Kidney (tissue), 14 donors: Measurements from ENCODE around the gene E2F2. TPM values are rescaled to one million over a fixed set of nuclear protein-coding genes. Genes with fewer than 3 reads are reported as not detected.
A peak's percentile ranks its signal among the peaks of the same experiment; 100 is the strongest.

Experiments used
- DNase-seq, 5 donors: peaks; one replicate each; pipeline ENCODE4 v3.0.0-alpha.2; 2013 to 2020
- FAIRE-seq: peaks from 2 replicates; lab custom pipeline; 2012; peaks lifted over from hg19 to GRCh38; lab: Jason Lieb, UNC
- H3K27ac ChIP-seq, 2 donors: one replicate each; pipeline ENCODE4 v1.7.0; 2013; ENCODE audit warnings: low read depth in 2 of 2, low read length in 2 of 2, inconsistent platforms in 1 of 2
- H3K27me3 ChIP-seq: one replicate; pipeline ENCODE4 v1.7.1; 2013; ENCODE audit warnings: low read length, inconsistent platforms; ENCODE audit not compliant: control insufficient read depth, insufficient read depth
- H3K36me3 ChIP-seq, 3 donors: one replicate each; pipeline versions ENCODE4 v1.7.0 to v1.7.1; 2013; ENCODE audit warnings: low read length in 3 of 3, control low read depth in 1 of 3, inconsistent platforms in 1 of 3; ENCODE audit not compliant: insufficient read depth in 3 of 3, control insufficient read depth in 2 of 3
- H3K4me1 ChIP-seq, 3 donors: one replicate each; pipeline versions ENCODE4 v1.7.0 to v1.7.1; 2013; ENCODE audit warnings: low read length in 3 of 3, inconsistent platforms in 1 of 3, low read depth in 1 of 3; ENCODE audit not compliant: control insufficient read depth in 2 of 3, insufficient read depth in 2 of 3
- H3K4me3 ChIP-seq, 3 donors: one replicate each; pipeline versions ENCODE4 v1.7.0 to v1.8.1; 2013; ENCODE audit warnings: low read length in 3 of 3, control low read depth in 1 of 3, inconsistent platforms in 1 of 3
- H3K9ac ChIP-seq, 3 donors: one replicate each; pipeline versions ENCODE4 v1.7.0 to v1.7.1; 2013; ENCODE audit warnings: low read length in 3 of 3, control low read depth in 1 of 3, inconsistent platforms in 1 of 3
- H3K9me3 ChIP-seq, 3 donors: one replicate each; pipeline versions ENCODE4 v1.7.0 to v1.7.1; 2013; ENCODE audit warnings: low read length in 3 of 3, control low read depth in 1 of 3, inconsistent platforms in 1 of 3; ENCODE audit not compliant: control insufficient read depth in 2 of 3, insufficient read depth in 1 of 3
- intact Hi-C: fragments of 100-400 bp; cut with DNase I; formaldehyde crosslinking; loops from one replicate; pipeline ENCODE4 v1.11.1; 2022
- polyA plus RNA-seq: library from polyadenylated mRNA; stranded (reverse); fragments of 350-450 nt; fragmentation: Illumina TruSeq; extraction: RNeasy Lipid Tissue Mini Kit (QIAGEN cat#74804); gene quantifications from one replicate; pipeline ENCODE4 v1.2.3, GENCODE V29; 2014; ENCODE audit warnings: low read depth, low replicate concordance; ENCODE audit not compliant: insufficient read depth
- total RNA-seq: library from RNA; stranded (reverse); fragmentation: NEBNext Ultra II Directional; extraction: Animal tissue kit (Norgen Biotek cat#: 25700); gene quantifications from one replicate; pipeline ENCODE4 v1.2.1, GENCODE V29; 2021
- TF ChIP-seq, protein P1 (sequence below): IDR thresholded peaks from 3 replicates; pipeline ENCODE4 v1.5.1; 2012; ENCODE audit warnings: mild to moderate bottlenecking, moderate library complexity, borderline replicate concordance; ENCODE audit not compliant: insufficient read depth; ENCODE audit errors: extremely low read depth
- donor health status: control.
- donor health status: control.
- donor health status: control.
- donor health status: control.
- donor health status: control.
- donor health status: DM: yes; HTN: yes; CAD: no.
- donor health status: Normal renal cell carcinoma (clear cell type).

E2F2 gene
- total and polyA plus RNA-seq, 2 donors from 2014 or later = 0.50 TPM; not detected in 1

DNA sequence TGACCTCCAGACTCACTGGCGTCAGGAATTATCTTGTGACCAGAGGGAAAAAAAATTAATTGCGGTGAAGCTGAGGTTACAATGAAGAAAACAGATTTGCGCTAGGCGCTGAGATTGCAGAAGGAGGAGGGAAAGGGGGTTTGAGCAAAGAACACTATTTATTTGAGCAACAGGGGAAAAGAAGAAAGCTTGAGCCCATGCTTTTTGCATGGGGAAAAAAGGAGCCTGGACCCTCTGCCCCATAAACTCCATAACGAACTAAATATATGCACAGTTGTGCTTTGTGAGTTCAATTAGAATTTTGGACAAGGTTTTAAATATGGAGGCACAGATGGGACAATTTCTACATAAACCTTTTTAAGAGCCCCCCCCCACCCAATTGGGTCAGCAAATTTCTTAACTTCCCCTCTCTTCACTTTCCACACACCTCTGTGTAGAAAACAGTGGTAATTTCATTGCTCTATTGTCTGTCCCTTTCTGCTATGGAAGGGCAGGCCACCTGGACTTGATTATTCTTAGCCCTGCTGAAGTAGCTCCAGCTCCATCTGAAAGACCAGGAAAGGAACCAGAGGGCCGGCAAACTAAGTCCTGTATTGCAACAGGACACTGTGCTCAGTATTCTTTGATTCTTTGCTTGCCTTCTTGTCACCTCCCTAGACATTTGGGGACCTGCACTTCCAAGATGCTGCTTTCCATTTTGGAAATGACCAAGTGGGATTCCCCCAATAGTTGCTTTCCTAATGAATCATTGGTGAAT is 29.1 kb upstream of the E2F2 start:
- peak overlapping the region; percentile 91 to 95 for H3K27ac ChIP-seq
- H3K9ac ChIP-seq = peak overlapping the region; percentile 4 to 74 (median 30)
- intact Hi-C loops = no loop called here
- H3K9me3 ChIP-seq = no peaks in the 10 kb centered on the region
- peak overlapping the region; percentile 11 to 82 (median 74) for H3K4me3 ChIP-seq
- H3K27me3 ChIP-seq = no peaks in the 10 kb centered on the region
- TF ChIP-seq, protein P1, sequence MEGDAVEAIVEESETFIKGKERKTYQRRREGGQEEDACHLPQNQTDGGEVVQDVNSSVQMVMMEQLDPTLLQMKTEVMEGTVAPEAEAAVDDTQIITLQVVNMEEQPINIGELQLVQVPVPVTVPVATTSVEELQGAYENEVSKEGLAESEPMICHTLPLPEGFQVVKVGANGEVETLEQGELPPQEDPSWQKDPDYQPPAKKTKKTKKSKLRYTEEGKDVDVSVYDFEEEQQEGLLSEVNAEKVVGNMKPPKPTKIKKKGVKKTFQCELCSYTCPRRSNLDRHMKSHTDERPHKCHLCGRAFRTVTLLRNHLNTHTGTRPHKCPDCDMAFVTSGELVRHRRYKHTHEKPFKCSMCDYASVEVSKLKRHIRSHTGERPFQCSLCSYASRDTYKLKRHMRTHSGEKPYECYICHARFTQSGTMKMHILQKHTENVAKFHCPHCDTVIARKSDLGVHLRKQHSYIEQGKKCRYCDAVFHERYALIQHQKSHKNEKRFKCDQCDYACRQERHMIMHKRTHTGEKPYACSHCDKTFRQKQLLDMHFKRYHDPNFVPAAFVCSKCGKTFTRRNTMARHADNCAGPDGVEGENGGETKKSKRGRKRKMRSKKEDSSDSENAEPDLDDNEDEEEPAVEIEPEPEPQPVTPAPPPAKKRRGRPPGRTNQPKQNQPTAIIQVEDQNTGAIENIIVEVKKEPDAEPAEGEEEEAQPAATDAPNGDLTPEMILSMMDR = no peak
- peaks cover 15 to 30% (median 26%) of the 10 kb centered on the region in 3 donors for H3K4me1 ChIP-seq
- FAIRE-seq = no peak
- peaks cover 0 to 8% (median 8%) of the 10 kb centered on the region in 3 donors for H3K36me3 ChIP-seq
- peak in 1 of 5 donors; percentile 44 for DNase-seq

- DNase-seq (peak; percentile 98 to 99 (median 98)), FAIRE-seq (peak; percentile 19)
- peaks cover 13 to 30% (median 30%) of the 10 kb centered on the region in 3 donors for H3K4me1 ChIP-seq
- peak within 1 kb of the TSS; percentile 61 to 97 (median 91) for H3K9ac ChIP-seq
- no peaks in the 10 kb centered on the region for H3K9me3 ChIP-seq
- no peaks in the 10 kb centered on the region for H3K27me3 ChIP-seq
- H3K4me3 ChIP-seq = peak within 1 kb of the TSS; percentile 82 to 98 (median 82)
- peak within 1 kb of the TSS; percentile 91 to 95 for H3K27ac ChIP-seq
- peaks cover 0 to 8% (median 8%) of the 10 kb centered on the region in 3 donors for H3K36me3 ChIP-seq
- TF ChIP-seq, protein P1 = no peak
- intact Hi-C loops = no loop called here
Observed at GRCh38 chr1:23559136-23559984, 28.3 kb upstream of the E2F2 start, which contains the start of gene ID3. Gene ID3, minus strand, starts transcription at chr1:23559501. Its CDS starts 75 bp downstream, at chr1:23559426.

DNA sequence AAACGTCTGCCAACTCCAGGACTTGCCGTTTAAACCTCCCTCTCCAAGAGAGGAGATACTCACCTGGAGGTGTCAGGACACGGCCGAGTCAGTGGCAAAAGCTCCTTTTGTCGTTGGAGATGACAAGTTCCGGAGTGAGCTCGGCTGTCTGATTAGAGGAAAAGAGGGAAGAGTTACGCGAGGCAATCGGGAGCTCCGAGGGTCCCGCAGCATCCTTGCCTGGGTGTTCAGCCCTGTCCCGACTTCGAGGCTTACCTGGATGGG is 27.8 kb upstream of the E2F2 start:
- TF ChIP-seq, protein P1 = no peak
- Histone ChIP-seq H3K4me3 (peak overlapping the region; percentile 82 to 98 (median 82)), H3K9me3 (no peaks in the 10 kb centered on the region), H3K4me1 (peaks cover 17 to 33% (median 26%) of the 10 kb centered on the region in 3 donors), H3K36me3 (peaks cover 0 to 8% (median 8%) of the 10 kb centered on the region in 3 donors), H3K27ac (peak overlapping the region; percentile 86 to 95), H3K27me3 (no peaks in the 10 kb centered on the region), H3K9ac (peak overlapping the region; percentile 61 to 97 (median 91))
- FAIRE-seq (no peak), DNase-seq (no peak)
- intact Hi-C loops = no loop called here
